Astrocyte of the hippocampus (primary cell): ENCODE data around the gene ATXN1.
"Not testable (repeated sequence)": the region's sequence is repeated elsewhere in the genome, so short reads cannot be mapped to it uniquely, and the experiment has no call there.

Experiments
- DNase-seq: peaks from one replicate; pipeline ENCODE4 v3.0.0; 2011; ENCODE audit warnings: low read depth, low spot score

Gene ATXN1

DNA sequence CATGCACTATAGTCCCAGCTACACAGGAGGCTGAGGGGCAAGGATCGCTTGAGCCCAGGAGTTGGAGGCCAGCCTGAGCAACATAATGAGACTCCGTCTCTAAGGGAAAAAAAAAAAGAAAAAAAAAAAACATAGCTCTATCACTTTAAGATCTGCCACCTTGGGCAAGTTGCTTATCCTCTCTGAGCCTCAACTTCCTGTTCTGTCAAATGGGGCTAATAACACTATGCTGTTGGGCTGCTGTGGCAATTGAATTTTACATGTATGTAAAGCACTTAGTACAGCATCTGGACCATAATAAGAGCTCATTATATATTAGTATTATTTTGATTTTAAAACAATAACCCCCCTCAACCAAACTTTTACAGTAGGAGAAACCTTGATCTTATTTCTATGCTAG lies 141.5 kb downstream of the ATXN1 start:
- DNase-seq = no peak

DNA sequence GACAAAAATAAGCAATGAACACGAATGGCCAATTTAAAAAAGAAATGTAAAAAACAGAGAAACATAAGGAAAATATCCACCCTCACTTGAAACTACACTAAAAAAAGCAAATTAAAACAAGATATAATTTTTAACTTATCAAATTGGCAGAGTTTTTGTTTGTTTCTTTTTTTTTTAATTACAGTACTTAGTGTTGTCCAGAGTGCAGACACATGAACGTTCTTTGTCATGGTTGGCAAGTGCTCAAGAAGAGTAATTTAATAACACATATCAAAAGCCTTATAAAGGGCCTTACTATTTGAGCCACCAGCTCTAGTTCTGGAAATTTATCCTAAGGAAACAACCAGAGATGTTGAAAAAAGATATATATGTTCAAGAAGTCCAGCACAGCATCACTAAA lies 142.3 kb downstream of the ATXN1 start:
- no peak for DNase-seq

DNA sequence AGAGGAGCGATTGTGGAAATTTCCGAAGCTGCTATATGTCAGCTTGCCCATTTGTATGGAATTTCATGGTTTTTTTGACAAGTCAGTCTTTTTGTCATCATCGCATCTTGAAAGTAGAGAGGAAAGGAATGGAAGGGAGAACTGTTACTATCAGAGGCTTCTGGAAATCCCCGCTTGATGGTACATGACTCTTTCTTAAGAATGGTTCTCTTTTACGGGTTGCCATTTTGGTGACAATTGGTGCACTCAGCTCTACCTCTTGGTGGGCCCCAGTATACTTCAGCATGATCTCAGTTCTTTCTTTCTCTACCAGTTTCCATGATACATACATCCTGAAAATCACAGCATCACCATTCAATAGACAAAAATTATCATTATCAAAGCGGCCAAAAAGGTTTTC lies 146.0 kb downstream of the ATXN1 start:
- not testable (repeated sequence) for DNase-seq

DNA sequence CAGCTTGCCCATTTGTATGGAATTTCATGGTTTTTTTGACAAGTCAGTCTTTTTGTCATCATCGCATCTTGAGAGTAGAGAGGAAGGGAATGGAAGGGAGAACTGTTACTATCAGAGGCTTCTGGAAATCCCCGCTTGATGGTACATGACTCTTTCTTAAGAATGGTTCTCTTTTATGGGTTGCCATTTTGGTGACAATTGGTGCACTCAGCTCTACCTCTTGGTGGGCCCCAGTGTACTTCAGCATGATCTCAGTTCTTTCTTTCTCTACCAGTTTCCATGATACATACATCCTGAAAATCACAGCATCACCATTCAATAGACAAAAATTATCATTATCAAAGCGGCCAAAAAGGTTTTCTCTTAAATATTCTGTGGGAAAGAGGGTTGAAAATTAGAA lies 147.1 kb downstream of the ATXN1 start:
- not testable (repeated sequence) for DNase-seq

DNA sequence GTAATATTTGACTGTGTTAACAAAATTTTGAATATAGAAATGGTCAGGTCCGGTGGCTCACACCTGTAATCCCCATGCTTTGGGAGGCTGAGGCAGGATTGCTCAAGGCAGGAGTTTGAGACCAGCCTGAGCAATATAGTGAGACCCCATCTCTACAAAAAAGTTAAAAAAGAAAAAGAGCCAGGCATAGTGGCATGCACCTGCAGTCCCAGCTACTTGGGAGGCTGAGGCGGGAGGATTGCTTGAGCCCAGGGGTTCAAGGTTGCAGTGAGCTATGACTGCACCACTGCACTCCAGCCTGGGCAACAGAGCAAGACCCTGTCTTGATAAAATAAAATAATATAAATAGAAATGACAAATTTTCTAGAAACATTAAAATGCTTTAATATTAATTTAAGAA lies 147.8 kb downstream of the ATXN1 start:
- not testable (repeated sequence) for DNase-seq

DNA sequence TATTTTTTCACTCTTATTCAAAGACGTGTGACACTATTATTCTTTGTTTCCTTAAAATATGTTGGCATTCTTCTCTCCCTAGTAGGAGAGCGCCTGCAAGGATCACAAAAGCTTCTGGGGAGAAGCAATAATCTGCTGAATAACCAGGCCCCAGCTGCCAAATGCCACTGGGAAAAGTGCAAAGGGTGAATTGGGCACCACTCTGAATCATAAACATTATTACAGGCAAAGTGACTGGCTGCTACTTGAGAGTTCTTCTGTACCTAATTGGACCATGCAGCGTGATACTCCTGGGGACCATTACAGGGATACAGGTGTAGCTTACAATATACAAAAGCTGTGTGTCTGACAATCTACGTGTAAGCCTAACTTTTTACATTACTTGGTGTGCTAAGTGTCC lies 152.8 kb downstream of the ATXN1 start:
- no peak for DNase-seq

DNA sequence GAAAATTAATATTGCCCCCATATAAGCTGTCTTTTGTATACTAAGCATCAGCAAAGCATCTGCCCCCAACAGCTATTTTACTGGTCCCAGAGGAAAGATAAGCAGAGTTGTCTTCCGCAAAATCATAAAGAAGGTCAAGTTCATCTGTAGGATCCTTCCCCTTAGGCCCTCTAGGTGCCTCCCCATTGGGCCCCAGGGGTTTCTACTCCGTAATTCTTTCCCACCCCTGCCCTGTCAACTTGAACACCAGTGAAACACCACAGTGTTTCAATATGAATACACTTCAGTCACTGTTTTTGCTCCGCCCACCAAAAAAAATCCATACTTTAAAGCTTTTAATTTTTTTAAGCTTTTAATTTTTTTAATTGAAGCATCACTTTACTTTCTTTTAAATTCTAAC lies 159.2 kb downstream of the ATXN1 start:
- no peak for DNase-seq

DNA sequence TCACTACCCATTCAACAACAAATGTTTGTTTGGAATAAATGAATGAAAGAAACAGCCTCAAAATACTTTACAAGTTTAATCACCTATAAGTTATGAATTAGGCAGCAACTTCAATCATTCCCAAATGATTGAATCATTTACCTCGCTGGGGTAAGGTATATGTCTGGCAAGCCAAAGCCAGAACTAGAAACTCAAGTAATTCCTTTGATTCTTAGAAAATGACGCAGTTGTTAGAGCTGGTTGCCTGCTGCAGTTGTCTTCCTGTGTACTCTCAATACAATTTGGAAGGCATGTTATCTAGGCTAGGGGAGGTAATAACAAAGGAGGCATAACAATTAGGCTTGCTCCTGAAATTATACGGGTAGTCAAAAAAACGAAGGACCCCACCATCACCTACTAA lies 160.6 kb downstream of the ATXN1 start:
- DNase-seq = no peak

DNA sequence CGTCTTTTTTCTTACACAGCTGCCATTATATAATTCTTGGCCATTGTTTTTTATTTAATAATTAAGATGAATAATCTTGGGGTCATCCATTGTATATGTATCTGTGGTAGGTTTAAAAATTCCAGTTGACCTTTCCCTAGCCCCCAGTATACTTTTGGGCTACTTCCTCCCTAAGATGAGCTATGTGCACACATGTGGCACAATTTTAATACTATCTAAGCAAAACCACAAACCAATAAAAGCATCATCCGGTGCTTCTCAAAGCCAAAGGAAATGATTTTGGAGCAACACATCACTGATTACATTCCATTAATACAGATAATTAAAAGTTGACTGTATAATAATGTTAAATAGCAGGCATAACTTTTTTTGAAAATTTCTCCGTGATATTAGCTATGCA lies 161.2 kb downstream of the ATXN1 start:
- no peak for DNase-seq

DNA sequence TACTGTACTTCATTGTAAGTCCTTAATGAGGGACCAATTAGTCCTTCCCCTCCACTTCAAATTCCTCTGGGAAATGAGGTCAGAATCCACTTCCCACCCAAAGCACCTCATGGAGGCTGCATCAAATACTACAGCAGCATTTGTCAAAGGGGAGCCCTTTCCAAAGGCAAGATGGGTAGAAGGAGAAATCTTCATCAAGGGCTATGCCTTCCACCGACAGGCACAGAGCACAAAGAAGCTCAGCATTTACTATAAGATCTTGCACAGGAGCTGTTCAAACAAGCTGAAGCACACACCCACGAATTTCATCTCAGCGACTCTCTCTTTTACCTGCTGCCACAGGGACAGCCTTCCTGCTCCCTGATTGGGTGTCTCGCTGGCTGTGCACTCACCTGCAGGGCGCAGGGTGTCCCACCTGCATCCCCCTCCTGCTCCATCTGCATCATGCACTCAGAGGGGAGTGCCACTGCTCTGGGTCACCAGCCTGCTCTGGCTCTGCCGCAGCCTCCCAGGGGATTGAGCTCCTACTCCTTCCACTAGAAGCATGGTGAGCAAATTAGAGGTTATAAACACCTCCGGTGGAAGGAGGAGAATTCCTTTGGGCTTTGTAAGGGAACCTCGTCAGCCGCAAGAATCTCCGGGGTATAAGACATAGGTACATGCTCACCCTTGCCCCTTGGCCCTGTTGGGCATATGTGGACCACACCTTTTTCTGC lies 164.5 kb downstream of the ATXN1 start:
- DNase-seq = no peak

DNA sequence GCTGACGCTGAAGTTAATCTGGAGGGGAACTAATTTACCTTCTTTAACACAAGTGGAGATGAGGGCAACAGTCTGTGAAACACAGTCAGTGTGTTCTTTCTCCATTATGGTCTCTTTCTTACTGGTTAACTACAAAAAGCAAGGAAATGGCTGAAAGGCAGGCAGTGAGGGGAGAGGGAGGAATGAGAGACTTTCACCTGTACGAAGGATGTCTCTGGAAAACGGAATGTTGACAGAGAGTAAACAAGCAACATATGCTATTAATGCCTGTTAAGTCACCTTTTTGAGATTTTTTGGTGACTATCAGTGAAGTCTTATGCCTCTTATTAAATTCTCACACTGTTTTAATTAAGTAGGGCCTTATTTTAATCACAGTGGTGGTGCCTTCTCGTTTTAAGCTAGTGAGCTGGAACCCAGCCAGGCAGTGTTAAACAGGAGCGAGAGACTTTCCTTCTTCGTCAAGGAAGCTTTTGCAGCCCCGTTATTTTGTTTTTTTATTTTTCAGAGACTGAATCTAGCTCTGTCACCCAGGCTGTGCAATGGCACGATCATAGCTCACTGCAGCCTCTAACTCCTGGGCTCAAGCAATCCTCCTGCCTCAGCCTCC lies 165.6 kb downstream of the ATXN1 start:
- DNase-seq = no peak

DNA sequence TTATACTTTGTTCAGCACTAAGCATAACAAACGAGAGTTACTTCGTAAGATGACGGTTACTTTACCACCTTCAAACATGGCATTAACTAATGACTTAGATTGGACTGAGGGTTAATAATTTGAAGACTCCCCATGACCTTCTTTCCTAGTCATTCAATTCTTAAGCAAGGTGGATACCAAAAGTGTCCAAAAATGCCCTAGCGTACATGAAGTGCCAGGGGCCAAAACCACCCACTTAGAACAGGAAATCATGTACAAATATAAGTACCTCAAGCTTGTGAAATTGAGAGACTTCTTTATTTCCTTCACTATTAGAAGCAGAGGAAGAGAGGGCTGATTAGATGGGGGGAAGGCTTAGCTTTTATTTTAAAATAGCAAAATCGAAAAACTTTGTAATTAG lies 166.4 kb downstream of the ATXN1 start:
- DNase-seq = no peak

DNA sequence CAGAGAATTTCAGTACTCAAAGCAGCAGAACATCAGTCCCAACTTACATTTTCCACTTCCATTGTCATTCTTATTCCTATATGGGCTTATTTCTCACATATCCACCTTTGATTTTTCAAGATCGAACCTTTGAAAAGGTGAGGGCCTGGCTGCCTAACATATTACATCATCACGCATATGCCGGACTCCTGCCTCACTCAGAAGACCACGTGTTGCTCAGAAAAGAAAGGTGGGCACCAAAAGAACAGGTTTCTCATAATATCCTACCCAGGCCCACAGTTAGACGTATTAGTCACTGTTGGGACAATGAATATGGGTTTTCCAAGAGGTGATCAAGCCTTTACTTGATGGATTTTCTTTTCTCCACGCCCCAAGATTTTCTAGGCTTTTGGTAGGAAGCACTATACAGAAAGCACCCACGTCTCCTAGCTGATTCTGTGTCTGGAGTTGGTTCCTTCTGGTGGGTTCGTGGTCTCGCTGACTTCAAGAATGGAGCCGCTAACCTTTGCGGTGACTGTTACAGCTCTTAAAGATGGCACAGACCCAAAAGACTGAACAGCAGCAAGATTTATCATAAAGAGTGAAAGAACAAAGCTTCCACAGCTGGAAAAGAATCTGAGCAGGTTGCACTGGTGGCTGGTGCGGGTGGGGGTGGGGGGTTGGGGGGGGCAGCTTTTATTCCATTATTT lies 168.9 kb downstream of the ATXN1 start:
- DNase-seq = no peak

DNA sequence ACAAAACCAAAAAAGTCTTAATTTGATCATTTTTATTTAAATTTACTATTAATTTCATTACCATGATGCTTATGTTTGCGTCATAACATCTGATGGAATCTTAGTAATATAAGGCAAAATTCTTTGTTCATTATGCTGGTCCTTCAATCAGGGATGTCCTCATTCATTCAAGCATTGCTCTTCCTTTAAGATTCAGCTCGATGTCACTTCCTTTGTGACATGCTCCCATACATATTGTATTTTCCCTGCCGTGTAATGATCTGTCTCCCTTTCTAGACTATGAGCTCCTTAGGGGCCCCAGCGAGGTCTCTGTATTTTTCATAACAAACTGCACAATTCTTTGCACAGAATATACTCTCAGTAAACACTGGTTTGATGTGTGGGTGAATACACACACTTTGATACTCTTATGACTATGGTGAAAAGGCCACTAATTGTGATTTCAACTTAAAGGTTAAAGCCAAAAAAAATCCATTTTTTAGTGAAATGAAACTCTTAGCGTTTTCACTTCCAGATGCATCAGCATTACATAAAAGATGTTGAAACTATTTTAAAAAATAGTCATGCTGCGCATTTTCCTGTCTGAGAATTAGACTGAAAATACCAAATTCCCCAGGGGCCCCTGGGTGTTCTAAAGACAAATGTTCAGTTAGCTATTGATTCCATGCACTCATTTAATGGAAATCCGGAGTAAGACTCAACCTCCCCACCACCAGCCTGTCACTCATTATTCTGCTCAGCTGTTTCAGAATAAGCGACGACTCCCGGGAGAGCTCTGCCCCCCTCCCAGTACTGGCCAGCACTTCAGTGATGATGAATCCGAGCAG lies 169.7 kb downstream of the ATXN1 start:
- DNase-seq = no peak

DNA sequence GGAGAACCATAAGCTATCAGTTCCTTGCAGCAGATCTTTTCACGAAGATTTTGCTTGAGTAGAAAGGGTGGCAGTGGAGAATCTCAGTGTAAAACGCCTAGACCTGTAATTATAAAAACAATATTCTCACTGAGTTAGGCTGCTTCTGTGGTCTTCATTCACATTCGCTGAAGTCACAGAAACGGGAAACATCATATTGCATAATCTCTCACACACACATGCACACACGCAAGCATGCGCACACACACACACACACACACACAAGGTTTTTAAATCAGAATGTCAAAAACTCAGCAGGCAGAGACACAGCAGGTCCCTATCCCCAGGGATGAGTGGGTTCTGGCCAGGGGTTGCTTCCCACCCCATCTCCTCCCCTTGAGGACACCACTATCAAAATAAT lies 175.5 kb downstream of the ATXN1 start:
- no peak for DNase-seq

DNA sequence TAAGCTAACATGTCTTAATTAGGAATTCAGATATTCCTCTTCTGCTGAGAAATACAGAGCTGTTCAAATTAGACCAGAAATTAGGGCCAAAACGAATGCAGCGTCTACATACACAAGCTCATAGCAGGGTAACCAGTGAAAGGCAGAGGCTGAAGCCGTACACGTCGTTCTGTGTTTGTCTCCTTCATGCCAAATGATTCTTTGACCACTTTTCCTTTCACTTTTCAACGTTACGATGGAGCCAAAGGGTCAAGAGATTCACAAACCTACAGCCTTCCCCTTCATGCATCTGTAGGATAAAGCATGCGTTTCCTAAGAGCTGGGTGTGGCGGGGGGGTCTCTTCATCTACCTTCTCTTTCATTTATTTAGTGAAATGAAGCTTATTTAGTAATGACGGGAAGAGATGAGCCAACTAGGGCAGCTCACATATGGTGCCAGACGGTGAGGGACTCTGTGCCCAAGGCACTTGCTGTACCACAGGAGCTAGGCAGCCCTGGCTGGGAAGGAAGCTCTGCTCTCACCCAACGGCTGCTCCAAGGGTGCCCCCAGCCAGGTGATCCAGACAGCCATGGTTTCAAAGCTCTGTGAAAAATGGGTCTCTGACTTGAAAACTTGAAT lies 178.0 kb downstream of the ATXN1 start:
- no peak for DNase-seq

DNA sequence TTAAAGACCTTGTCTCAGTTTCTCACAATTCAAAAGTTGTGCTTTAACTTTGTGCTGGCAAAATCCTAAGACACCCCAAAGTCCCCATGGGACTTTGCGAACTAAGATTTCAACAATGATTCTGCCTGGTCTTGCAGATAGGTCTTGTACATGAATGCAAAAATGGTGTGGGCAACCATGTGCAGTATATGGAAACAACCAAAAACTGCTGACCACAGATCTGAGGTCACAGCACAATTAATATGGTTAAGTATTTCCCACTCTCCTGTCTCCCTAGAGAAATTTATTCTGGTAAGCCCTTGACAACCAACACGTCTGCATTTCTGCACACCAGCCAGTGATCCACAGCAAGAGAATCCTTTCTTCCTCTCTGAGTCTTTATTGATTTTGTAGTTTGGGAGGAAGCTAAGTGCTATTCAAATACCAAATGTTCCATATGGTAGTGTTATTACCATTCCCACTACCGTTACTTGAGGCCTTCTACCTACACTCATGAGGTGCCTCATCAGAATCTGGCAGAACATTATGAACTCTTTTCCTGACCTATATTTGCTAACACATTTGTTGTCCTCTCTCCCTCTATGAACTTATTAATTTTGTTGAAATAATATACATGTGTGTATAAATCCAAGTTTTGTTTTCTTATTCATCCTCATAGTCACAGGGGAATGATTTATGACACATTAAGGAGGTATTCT lies 178.7 kb downstream of the ATXN1 start:
- DNase-seq = peak; percentile 14

DNA sequence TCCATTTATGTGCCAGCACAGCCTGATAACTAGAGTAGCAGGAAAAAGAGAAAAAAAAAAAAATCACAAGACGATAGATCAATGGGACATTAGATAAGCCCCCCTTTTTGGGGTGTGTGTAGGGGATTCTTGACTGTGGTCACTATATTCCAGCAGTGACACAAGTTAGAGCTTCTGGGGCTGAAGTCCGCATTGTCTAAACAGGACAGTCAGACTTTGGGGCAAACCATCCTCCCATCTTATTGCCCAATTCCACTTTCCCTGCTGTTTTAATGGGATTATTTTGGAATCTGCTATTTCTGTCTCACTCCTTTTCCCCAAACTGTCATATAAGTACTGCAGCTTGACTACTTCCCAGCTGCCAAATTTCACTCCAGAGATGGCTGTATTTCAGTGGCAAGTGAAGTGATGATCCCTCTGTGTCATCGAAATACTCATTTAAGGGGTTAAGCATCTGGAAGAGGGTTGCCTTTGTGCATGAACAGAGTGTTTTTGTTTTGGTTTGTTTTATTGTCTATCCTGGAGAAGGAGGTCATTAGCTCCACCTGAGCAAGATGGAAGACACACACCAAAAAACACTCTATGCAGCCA lies 182.5 kb downstream of the ATXN1 start:
- no peak for DNase-seq

DNA sequence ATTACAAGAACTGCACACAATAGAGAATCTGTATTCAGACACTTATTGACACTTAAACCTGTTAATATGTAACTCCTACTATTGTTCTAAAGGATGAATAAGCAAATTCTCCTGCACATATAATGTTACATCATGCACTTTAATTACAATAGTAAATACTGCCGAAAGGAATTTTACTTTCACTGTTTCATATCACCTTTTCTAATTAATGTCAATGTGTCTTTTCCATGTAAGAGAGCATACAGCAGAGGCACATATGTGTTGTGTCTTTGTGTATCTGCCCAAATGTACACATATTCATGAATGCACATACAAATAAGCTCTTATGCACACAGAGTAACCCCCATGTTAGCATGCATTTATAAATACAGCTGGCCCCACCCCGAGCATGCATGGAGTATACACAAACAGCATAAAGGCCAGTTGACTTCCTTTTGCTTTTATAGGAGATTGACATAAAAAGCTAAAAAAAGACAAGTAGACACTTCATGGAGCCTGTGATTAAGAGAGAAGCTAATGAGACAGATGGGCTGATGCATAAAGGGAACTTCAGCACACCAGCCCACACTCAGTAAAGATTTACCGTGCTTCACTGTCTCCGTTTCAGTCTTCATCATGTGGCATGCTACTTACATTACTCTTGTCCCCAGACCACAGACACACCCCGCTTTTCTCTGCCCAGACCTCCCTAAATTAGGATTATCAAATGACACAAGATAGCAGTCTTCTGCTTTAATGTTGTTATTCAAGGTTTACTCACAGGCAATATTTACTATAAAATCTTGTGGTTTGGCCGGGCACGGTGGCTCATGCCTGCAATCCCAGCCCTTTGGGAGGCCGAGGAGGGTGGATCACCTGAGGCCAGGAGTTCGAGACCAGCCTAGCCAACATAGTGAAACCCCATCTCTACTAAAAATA lies 184.6 kb downstream of the ATXN1 start:
- DNase-seq = no peak

DNA sequence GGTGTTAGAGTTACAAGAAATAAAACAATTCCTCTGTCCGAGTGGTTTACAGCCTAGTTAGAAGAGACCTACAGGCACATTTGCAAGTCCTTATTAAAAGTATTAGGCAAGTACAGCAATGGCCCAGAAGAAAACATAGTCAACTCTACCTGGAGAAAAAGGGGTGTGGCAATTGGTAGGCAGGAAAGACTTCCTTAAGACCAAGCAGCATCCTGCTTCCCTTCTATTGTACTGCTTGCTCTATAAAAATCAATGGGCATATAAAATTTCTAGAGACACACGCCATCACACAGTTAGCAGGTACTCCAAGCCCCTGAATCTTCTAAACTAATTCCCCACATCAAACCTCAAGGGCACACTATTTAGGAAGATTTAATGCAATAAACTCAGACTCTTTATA lies 185.6 kb downstream of the ATXN1 start:
- DNase-seq = no peak
